ACC112 (cell line): ENCODE data around the gene ADAMTSL3.

Experiments
- H2AFZ ChIP-seq: fragments of 200-600 bp; sonication (generic); one replicate; pipeline ENCODE4 v1.6.0; 2017; ENCODE audit warnings: antibody characterized with exemption, low read length; ENCODE audit not compliant: unreplicated experiment
- H3K27ac ChIP-seq: fragments of 200-600 bp; sonication (generic); 2 replicates; pipeline ENCODE4 v1.5.1; 2014; ENCODE audit warnings: low read depth, mild to moderate bottlenecking, antibody characterized with exemption, low read length, moderate library complexity
- H3K27me3 ChIP-seq: fragments of 200-600 bp; sonication (generic); 2 replicates; pipeline ENCODE4 v1.6.1; 2014; ENCODE audit warnings: mild to moderate bottlenecking, antibody characterized with exemption, low read length, moderate library complexity, mixed read lengths; ENCODE audit not compliant: insufficient read depth
- H3K36me3 ChIP-seq: fragments of 200-600 bp; sonication (generic); 2 replicates; pipeline ENCODE4 v1.6.1; 2016; ENCODE audit warnings: mild to moderate bottlenecking, antibody characterized with exemption, low read length, moderate library complexity, mixed read lengths; ENCODE audit not compliant: insufficient read depth
- H3K4me1 ChIP-seq: fragments of 200-600 bp; sonication (generic); one replicate; pipeline ENCODE4 v1.6.1; 2016; ENCODE audit warnings: low read length, mixed read lengths; ENCODE audit not compliant: insufficient read depth, unreplicated experiment, control insufficient read depth
- H3K4me3 ChIP-seq: fragments of 200-600 bp; sonication (generic); 2 replicates; pipeline ENCODE4 v1.5.1; 2014; ENCODE audit warnings: mild to moderate bottlenecking, low read depth, low read length
- H3K79me2 ChIP-seq: fragments of 200-600 bp; sonication (generic); one replicate; pipeline ENCODE4 v1.6.0; 2016; ENCODE audit warnings: low read length; ENCODE audit not compliant: control insufficient read depth, unreplicated experiment, insufficient read depth

ADAMTSL3 gene

DNA sequence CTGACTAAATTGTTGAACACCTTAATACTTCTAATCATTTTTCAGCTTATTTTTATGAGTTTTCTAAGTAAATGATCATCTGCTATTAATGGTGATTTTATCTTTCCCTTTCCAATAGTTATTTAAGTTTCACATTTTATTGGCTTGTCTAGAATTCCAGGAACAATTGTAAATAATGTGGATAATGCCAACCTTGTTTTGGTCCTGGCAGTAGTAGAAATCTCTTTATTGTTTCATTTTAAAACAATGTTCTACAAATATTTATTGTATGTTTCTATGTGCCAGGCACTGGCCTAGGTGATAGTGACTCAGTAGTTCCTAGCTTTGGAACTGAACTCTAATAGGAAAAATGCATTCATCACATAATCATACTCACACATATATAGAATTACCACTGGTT, 264.1 kb downstream of the ADAMTSL3 start:
- Histone ChIP-seq H3K36me3 (no peaks in the 10 kb centered on the region), H2AFZ (no peak overlapping the region), H3K79me2 (no peaks in the 10 kb centered on the region), H3K27ac (no peak overlapping the region), H3K27me3 (no peaks in the 10 kb centered on the region), H3K4me1 (no peaks in the 10 kb centered on the region), H3K4me3 (no peak overlapping the region)

DNA sequence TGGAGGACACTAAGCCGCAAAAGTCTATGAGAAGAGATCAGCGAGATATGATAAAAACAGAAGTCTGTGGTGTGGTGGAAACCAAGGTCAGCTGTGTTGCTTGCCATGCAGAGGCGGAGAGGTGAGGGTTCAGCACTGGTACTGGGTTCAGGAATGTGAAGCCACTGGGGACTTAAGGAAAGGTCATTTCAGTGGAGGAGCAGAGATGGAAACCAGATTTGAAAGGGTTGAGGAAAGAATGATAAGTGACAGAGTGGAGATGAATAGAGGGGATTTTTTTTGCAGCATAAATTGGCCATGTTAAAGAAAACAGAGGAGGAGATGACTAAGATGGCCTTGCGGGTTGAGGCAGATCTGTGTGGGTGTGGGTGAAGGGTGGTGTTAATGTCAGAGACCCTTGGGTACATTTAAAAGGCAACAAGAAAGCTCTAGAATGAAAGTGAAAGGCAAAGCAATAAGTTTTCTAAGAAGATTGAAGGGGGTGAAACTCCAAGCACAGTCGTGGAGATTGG, 265.5 kb downstream of the ADAMTSL3 start:
- Histone ChIP-seq H3K4me3 (no peak overlapping the region), H3K27me3 (no peaks in the 10 kb centered on the region), H2AFZ (no peak overlapping the region), H3K36me3 (no peaks in the 10 kb centered on the region), H3K79me2 (no peaks in the 10 kb centered on the region), H3K27ac (no peak overlapping the region), H3K4me1 (no peaks in the 10 kb centered on the region)

- no peaks in the 10 kb centered on the region for H3K27me3 ChIP-seq
- no peak overlapping the region for H2AFZ ChIP-seq
- no peaks in the 10 kb centered on the region for H3K4me1 ChIP-seq
- H3K4me3 ChIP-seq = no peak overlapping the region
- H3K36me3 ChIP-seq = no peaks in the 10 kb centered on the region
- no peak overlapping the region for H3K27ac ChIP-seq
- no peaks in the 10 kb centered on the region for H3K79me2 ChIP-seq
Observed at GRCh38 chr15:83919978-83920510, 266.1 kb downstream of the ADAMTSL3 start.

GRCh38 chr15:83922649-83923294, 268.8 kb downstream of the ADAMTSL3 start:
- H3K4me1 ChIP-seq = no peaks in the 10 kb centered on the region
- H3K27me3 ChIP-seq = no peaks in the 10 kb centered on the region
- no peak overlapping the region for H3K4me3 ChIP-seq
- no peaks in the 10 kb centered on the region for H3K36me3 ChIP-seq
- no peak overlapping the region for H3K27ac ChIP-seq
- H2AFZ ChIP-seq = no peak overlapping the region
- no peaks in the 10 kb centered on the region for H3K79me2 ChIP-seq

DNA sequence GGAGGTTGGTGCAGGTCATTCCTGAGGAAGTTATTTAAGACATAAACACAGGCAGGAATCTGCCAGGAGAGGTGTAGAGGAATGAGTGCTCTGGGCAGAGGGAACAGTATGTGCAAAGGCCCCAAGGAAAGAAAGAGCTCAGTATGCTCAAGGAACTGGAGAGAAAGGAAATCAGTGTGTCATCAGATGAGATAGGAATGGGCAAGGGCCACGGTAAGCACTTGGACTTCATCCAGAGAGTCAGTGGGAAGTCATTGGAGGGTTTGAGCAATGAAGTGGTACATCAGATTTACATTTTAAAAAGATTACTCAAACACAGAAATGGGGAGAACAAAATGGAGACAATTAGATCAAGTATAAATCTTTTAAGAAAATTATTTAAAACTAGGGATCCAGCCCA, 272.2 kb downstream of the ADAMTSL3 start:
- Histone ChIP-seq H3K27me3 (no peaks in the 10 kb centered on the region), H3K79me2 (no peaks in the 10 kb centered on the region), H3K4me1 (no peaks in the 10 kb centered on the region), H3K4me3 (no peak overlapping the region), H2AFZ (no peak overlapping the region), H3K36me3 (no peaks in the 10 kb centered on the region), H3K27ac (no peak overlapping the region)

DNA sequence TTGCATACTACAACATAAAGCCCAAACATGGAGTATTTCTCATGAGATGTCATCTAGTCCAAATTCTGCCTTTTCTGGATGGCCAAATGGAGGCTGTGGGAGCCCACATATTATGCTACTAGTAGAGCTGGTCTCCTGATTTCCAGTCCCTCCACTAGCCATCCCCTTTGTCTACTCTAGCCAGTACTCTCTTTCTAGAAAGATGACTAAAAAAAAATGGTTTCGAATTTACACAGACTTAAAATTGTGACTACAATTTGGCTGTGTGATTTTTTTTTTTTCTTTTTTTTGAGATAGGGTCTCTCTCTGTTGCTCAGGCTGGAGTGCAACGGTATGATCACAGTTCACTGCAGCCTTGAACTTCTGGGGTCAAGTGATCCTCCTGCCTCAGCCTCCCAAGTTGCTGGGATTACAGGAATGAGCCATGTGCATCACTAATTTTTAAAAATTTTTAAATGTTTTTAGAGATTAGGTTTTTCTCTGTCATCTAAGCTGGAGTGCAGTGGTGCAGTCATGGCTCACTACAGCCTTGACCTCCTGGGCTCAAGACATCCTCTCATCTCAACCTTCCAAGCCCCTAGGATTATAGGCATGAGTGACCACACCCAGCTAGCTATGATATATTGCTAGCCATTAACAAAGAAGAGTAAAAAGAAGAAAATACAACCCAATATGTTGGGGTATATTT, 273.9 kb downstream of the ADAMTSL3 start:
- H3K27ac ChIP-seq = no peak overlapping the region
- H2AFZ ChIP-seq = no peak overlapping the region
- H3K4me1 ChIP-seq = no peaks in the 10 kb centered on the region
- no peaks in the 10 kb centered on the region for H3K27me3 ChIP-seq
- no peak overlapping the region for H3K4me3 ChIP-seq
- no peaks in the 10 kb centered on the region for H3K36me3 ChIP-seq
- no peaks in the 10 kb centered on the region for H3K79me2 ChIP-seq

DNA sequence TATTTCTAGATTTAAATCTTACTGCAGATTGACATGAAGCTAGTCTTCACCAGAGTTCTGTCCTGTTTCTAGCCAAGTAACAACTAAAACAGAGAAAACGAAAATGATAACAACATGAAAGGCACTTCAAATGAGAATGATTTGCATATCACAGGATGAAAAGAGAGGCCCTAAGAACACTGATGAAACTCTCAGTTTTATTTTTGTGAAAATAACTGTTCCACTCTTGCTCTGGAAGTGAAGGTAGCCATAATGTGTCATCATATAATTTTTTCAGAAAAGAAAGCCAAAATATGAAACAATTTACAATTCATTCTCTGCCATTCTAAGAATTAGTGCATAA, 274.4 kb downstream of the ADAMTSL3 start:
- Histone ChIP-seq H3K36me3 (no peaks in the 10 kb centered on the region), H3K79me2 (no peaks in the 10 kb centered on the region), H3K27ac (no peak overlapping the region), H3K27me3 (no peaks in the 10 kb centered on the region), H3K4me1 (no peaks in the 10 kb centered on the region), H2AFZ (no peak overlapping the region), H3K4me3 (no peak overlapping the region)

DNA sequence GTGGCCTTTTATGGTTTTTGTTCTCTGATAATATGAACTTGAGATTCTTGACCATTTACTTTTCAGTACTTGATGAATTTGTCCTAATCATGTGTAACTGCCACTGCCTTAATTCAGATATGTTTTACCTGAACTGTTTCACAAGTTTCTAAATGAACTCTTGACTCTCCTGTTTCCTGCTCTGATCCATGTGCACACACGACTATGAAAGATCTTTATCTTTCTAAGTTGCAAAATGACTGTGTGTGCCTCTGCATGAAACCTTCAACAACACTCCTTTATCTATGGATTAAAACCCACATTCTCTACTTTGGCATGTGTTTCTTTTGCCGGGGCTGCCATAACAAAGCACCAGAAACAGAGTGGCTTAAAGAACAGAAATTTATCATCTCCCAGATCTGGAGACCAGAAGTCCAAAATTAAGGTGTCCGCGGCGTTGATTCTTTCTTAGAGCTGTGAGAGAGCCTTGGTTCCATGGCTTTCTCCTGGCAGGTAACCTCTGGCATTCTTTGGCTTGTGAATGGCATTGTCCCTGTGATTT, 275.0 kb downstream of the ADAMTSL3 start:
- Histone ChIP-seq H2AFZ (no peak overlapping the region), H3K4me3 (no peak overlapping the region), H3K79me2 (no peaks in the 10 kb centered on the region), H3K27me3 (no peaks in the 10 kb centered on the region), H3K27ac (no peak overlapping the region), H3K4me1 (no peaks in the 10 kb centered on the region), H3K36me3 (no peaks in the 10 kb centered on the region)

GRCh38 chr15:83929619-83930018, 275.7 kb downstream of the ADAMTSL3 start:
- Histone ChIP-seq H3K4me1 (no peaks in the 10 kb centered on the region), H3K27ac (no peak overlapping the region), H3K79me2 (no peaks in the 10 kb centered on the region), H3K27me3 (no peaks in the 10 kb centered on the region), H2AFZ (no peak overlapping the region), H3K4me3 (no peak overlapping the region), H3K36me3 (no peaks in the 10 kb centered on the region)

DNA sequence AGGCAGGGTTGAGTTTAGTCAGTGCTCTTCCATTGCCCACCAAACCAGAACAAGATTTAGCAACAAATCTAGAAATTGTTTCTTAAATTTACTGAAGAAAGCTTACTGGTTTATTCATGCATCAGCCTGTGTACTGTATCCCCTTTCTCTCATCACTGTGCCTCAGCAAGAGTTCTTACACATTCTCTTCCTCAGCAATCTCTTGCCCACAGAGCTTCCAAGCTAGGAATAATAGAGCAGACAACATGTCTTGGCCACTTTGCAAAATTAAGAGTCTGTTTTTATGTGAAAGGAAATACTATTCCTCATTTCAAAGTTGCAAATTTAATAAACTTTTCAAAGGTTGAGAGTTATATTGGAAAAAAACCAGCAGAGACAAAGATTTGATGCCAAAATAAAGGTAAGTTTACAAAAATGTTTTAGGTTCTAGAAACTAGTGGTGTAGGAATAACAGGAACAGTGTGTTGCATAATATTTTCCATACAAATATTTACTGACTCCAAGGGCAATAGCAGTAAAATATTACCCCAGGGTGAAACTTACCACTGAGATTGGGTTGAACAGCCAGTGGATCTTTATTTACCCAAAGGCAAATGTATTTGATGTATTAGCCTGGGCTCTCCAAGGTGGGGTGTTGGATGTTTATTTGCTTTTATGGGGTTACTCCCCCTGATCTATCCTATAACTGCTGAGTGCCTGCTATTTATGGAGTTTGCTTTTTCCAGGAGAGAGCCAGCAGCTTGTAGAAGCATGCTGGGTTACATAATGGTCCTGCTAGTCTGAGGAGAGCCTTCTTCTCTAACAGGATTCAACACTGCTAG, 276.7 kb downstream of the ADAMTSL3 start:
- Histone ChIP-seq H3K27ac (no peak overlapping the region), H2AFZ (no peak overlapping the region), H3K79me2 (no peaks in the 10 kb centered on the region), H3K36me3 (no peaks in the 10 kb centered on the region), H3K27me3 (no peaks in the 10 kb centered on the region), H3K4me1 (no peaks in the 10 kb centered on the region), H3K4me3 (no peak overlapping the region)
